ENCODE measurements around the gene GNB1L. TPM values are rescaled to one million over a fixed set of nuclear protein-coding genes. Genes with fewer than 3 reads are reported as not detected.

GNB1L gene
- total RNA-seq, 1 donor from 2014 or later: 6.1 TPM

- DNase-seq (ENCODE audit: extremely low spot score, unreplicated experiment): no peak
- Mint-ChIP-seq H3K4me1 (ENCODE audit: unreplicated experiment) (peaks cover 27% of the 10 kb centered on the region), H3K4me3 (ENCODE audit: unreplicated experiment) (no peak overlapping the region), H3K36me3 (ENCODE audit: unreplicated experiment) (no peaks in the 10 kb centered on the region), H3K9me3 (ENCODE audit: unreplicated experiment) (no peaks in the 10 kb centered on the region), H3K27ac (ENCODE audit: unreplicated experiment) (no peak overlapping the region), H3K27me3 (ENCODE audit: unreplicated experiment) (peaks cover 11% of the 10 kb centered on the region)
- TF ChIP-seq CTCF (IDR thresholded peaks at IDR 0.05): no peak
These were observed 100.0 kb downstream of the GNB1L start for GRCh38 chr22:19754701-19755144.

GRCh38 chr22:19753996-19754700 lies 100.5 kb downstream of the GNB1L start:
- H3K27me3 Mint-ChIP-seq (ENCODE audit: unreplicated experiment): peaks cover 8% of the 10 kb centered on the region
- peaks cover 24% of the 10 kb centered on the region for H3K4me1 Mint-ChIP-seq (ENCODE audit: unreplicated experiment)
- DNase-seq (ENCODE audit: extremely low spot score, unreplicated experiment): no peak
- no peak for TF ChIP-seq CTCF (IDR thresholded peaks at IDR 0.05)
- no peak overlapping the region for H3K4me3 Mint-ChIP-seq (ENCODE audit: unreplicated experiment)
- H3K36me3 Mint-ChIP-seq (ENCODE audit: unreplicated experiment): no peaks in the 10 kb centered on the region
- H3K27ac Mint-ChIP-seq (ENCODE audit: unreplicated experiment): no peak overlapping the region
- no peaks in the 10 kb centered on the region for H3K9me3 Mint-ChIP-seq (ENCODE audit: unreplicated experiment)

- Mint-ChIP-seq H3K4me1 (ENCODE audit: unreplicated experiment) (peaks cover 27% of the 10 kb centered on the region), H3K4me3 (ENCODE audit: unreplicated experiment) (no peak overlapping the region), H3K27ac (ENCODE audit: unreplicated experiment) (no peak overlapping the region), H3K9me3 (ENCODE audit: unreplicated experiment) (no peaks in the 10 kb centered on the region), H3K27me3 (ENCODE audit: unreplicated experiment) (peaks cover 8% of the 10 kb centered on the region), H3K36me3 (ENCODE audit: unreplicated experiment) (no peaks in the 10 kb centered on the region)
- no peak for DNase-seq (ENCODE audit: extremely low spot score, unreplicated experiment)
- no peak for TF ChIP-seq CTCF (IDR thresholded peaks at IDR 0.05)
These were observed 101.4 kb downstream of the GNB1L start for GRCh38 chr22:19753090-19753842.

- peaks cover 20% of the 10 kb centered on the region for H3K4me1 Mint-ChIP-seq (ENCODE audit: unreplicated experiment)
- no peak for TF ChIP-seq CTCF (IDR thresholded peaks at IDR 0.05)
- H3K4me3 Mint-ChIP-seq (ENCODE audit: unreplicated experiment): no peak overlapping the region
- H3K27ac Mint-ChIP-seq (ENCODE audit: unreplicated experiment): no peak overlapping the region
- peaks cover 8% of the 10 kb centered on the region for H3K27me3 Mint-ChIP-seq (ENCODE audit: unreplicated experiment)
- no peak for DNase-seq (ENCODE audit: extremely low spot score, unreplicated experiment)
- no peaks in the 10 kb centered on the region for H3K9me3 Mint-ChIP-seq (ENCODE audit: unreplicated experiment)
- no peaks in the 10 kb centered on the region for H3K36me3 Mint-ChIP-seq (ENCODE audit: unreplicated experiment)
These were observed 103.0 kb downstream of the GNB1L start for GRCh38 chr22:19751497-19752245.
